Fibroblast of the aortic adventitia (primary cell): ENCODE results near the gene SH3PXD2A. TPM values are rescaled to one million over a fixed set of nuclear protein-coding genes. Genes with fewer than 3 reads are reported as not detected.

ENCODE experiments used
- DNase-seq: peaks from one replicate; pipeline ENCODE4 v3.0.0-alpha.2; 2010; ENCODE audit warnings: low read depth
- H3K4me3 ChIP-seq: 2 replicates; pipeline ENCODE4 v1.5.1; 2011; ENCODE audit warnings: low read depth, mild to moderate bottlenecking, control low read depth, low read length, moderate library complexity
- CTCF ChIP-seq: IDR thresholded peaks from 2 replicates; pipeline ENCODE4 v1.5.1; 2011; ENCODE audit warnings: mild to moderate bottlenecking, low read length, control low read depth, inconsistent platforms; ENCODE audit not compliant: insufficient read depth
- total RNA-seq: library from RNA; depleted of rRNA; stranded (reverse); fragments of >200 nt; gene quantifications from 2 replicates; pipeline ENCODE4 v1.2.3, GENCODE V29; 2012; ENCODE audit warnings: low replicate concordance

The SH3PXD2A gene
- total RNA-seq, 1 donor, result 20.4 TPM

- H3K4me3 ChIP-seq, result peak overlapping the region; percentile 17
- DNase-seq, result no peak
- TF ChIP-seq CTCF, result no peak
These were observed 235.7 kb downstream of the SH3PXD2A start for GRCh38 chr10:103619424-103620351.

- DNase-seq, result peak; percentile 97
- no peak for TF ChIP-seq CTCF
- no peak overlapping the region for H3K4me3 ChIP-seq
These were observed 236.6 kb downstream of the SH3PXD2A start for GRCh38 chr10:103618575-103619423.

- no peak for DNase-seq
- no peak for TF ChIP-seq CTCF
- no peak overlapping the region for H3K4me3 ChIP-seq
These were observed 237.6 kb downstream of the SH3PXD2A start for GRCh38 chr10:103617602-103618385.

- TF ChIP-seq CTCF, result no peak
- no peak overlapping the region for H3K4me3 ChIP-seq
- DNase-seq, result peak; percentile 92
These were observed 238.4 kb downstream of the SH3PXD2A start for GRCh38 chr10:103616705-103617601.

GRCh38 chr10:103614306-103615158 lies 240.8 kb downstream of the SH3PXD2A start:
- no peak overlapping the region for H3K4me3 ChIP-seq
- TF ChIP-seq CTCF, result no peak
- no peak for DNase-seq
